ENCODE results near the gene ZNF318.
"Not testable (repeated sequence)": the region's sequence is repeated elsewhere in the genome, so short reads cannot be mapped to it uniquely, and the experiment has no call there.

DNA sequence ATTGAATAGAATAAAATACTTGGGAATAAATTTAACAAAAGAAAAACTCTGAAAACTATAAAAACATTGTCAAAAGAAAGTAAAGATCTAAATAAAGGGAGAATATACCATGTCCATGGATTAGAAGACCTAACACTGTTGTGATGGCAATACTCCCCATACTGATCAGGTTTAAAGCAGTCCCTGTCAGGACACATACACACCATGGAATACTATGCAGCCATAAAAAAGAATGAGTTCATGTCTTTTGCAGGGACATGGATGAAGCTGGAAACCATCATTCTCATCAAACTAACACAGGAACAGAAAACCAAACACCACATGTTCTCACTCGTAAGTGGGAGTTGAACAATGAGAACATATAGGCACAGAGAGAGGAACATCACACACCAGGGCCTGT is 41.3 kb upstream of the ZNF318 start:
- TF ChIP-seq, protein P1, sequence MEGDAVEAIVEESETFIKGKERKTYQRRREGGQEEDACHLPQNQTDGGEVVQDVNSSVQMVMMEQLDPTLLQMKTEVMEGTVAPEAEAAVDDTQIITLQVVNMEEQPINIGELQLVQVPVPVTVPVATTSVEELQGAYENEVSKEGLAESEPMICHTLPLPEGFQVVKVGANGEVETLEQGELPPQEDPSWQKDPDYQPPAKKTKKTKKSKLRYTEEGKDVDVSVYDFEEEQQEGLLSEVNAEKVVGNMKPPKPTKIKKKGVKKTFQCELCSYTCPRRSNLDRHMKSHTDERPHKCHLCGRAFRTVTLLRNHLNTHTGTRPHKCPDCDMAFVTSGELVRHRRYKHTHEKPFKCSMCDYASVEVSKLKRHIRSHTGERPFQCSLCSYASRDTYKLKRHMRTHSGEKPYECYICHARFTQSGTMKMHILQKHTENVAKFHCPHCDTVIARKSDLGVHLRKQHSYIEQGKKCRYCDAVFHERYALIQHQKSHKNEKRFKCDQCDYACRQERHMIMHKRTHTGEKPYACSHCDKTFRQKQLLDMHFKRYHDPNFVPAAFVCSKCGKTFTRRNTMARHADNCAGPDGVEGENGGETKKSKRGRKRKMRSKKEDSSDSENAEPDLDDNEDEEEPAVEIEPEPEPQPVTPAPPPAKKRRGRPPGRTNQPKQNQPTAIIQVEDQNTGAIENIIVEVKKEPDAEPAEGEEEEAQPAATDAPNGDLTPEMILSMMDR (conservative IDR thresholded peaks at IDR 0.05): not testable (repeated sequence)
- not testable (repeated sequence) for TF ChIP-seq EZH2 (IDR thresholded peaks at IDR 0.05; ENCODE audit: low read depth)

All from PC-9 (cell line).